Measurements from ENCODE around the gene GNAQ.

Gene GNAQ

GRCh38 chr9:78031893-78032729, 500 bp upstream of the GNAQ start:
- DNase-seq (ENCODE audit: low read depth), result peak; percentile 64

GRCh38 chr9:78030553-78031443, 813 bp downstream of the GNAQ start:
- DNase-seq (ENCODE audit: low read depth), result peak; percentile 20

GRCh38 chr9:78030296-78030552, 1.4 kb downstream of the GNAQ start:
- DNase-seq (ENCODE audit: low read depth), result no peak

- DNase-seq (ENCODE audit: low read depth), result no peak
These were observed 1.9 kb downstream of the GNAQ start for GRCh38 chr9:78029551-78030295.

GRCh38 chr9:78028926-78029325, 2.7 kb downstream of the GNAQ start:
- DNase-seq (ENCODE audit: low read depth), result no peak

- no peak for DNase-seq (ENCODE audit: low read depth)
These were observed 4.7 kb downstream of the GNAQ start for GRCh38 chr9:78026947-78027346.

- no peak for DNase-seq (ENCODE audit: low read depth)
These were observed 5.2 kb downstream of the GNAQ start for GRCh38 chr9:78026416-78026815.

GRCh38 chr9:78025186-78025585, 6.4 kb downstream of the GNAQ start:
- no peak for DNase-seq (ENCODE audit: low read depth)

- no peak for DNase-seq (ENCODE audit: low read depth)
These were observed 8.4 kb downstream of the GNAQ start for GRCh38 chr9:78023003-78023741.

- DNase-seq (ENCODE audit: low read depth), result no peak
These were observed 9.9 kb downstream of the GNAQ start for GRCh38 chr9:78021697-78022096.

- DNase-seq (ENCODE audit: low read depth), result no peak
These were observed 14.4 kb downstream of the GNAQ start for GRCh38 chr9:78017190-78017693.

GRCh38 chr9:78015241-78015640, 16.4 kb downstream of the GNAQ start:
- no peak for DNase-seq (ENCODE audit: low read depth)

- no peak for DNase-seq (ENCODE audit: low read depth)
These were observed 16.8 kb downstream of the GNAQ start for GRCh38 chr9:78014776-78015175.

GRCh38 chr9:78013934-78014333, 17.7 kb downstream of the GNAQ start:
- no peak for DNase-seq (ENCODE audit: low read depth)

GRCh38 chr9:78011049-78011448, 20.6 kb downstream of the GNAQ start:
- DNase-seq (ENCODE audit: low read depth), result no peak

- no peak for DNase-seq (ENCODE audit: low read depth)
These were observed 21.2 kb downstream of the GNAQ start for GRCh38 chr9:78010445-78010844.

GRCh38 chr9:78009186-78009585, 22.4 kb downstream of the GNAQ start:
- DNase-seq (ENCODE audit: low read depth), result no peak

- DNase-seq (ENCODE audit: low read depth), result no peak
These were observed 24.9 kb downstream of the GNAQ start for GRCh38 chr9:78006734-78007133.

GRCh38 chr9:78005231-78006002, 26.2 kb downstream of the GNAQ start:
- DNase-seq (ENCODE audit: low read depth), result no peak

GRCh38 chr9:78004478-78005229, 27.0 kb downstream of the GNAQ start:
- no peak for DNase-seq (ENCODE audit: low read depth)
